Activated naive CD4-positive, alpha-beta T cell treated with anti-CD3 and anti-CD28 coated beads, Interleukin-2, amount 50 U/mL, for 72 hours (primary cell): ENCODE measurements around the gene CST6. TPM values are rescaled to one million over a fixed set of nuclear protein-coding genes. Genes with fewer than 3 reads are reported as not detected.

ENCODE experiments used
- ATAC-seq, 2 donors: fragments of 150-1000 bp; cut with Tn5 transposase; 2 replicates each; pipeline ENCODE4 v1.10.0; 2021; ENCODE audit warnings: mild to moderate bottlenecking in 2 of 2, moderate library complexity in 2 of 2
- DNase-seq, 2 donors: peaks; one replicate each; pipeline ENCODE4 v3.0.0; 2021 to 2022; ENCODE audit warnings: low spot score in 2 of 2
- H3K27ac Mint-ChIP-seq, 2 donors: one replicate each; pipeline ENCODE4 v1.8.0; 2022; ENCODE audit warnings: mild to moderate bottlenecking in 2 of 2, mixed read lengths in 2 of 2
- H3K36me3 Mint-ChIP-seq, 2 donors: one replicate each; pipeline ENCODE4 v1.8.0; 2022; ENCODE audit warnings: mixed read lengths in 2 of 2
- H3K9me3 Mint-ChIP-seq, 2 donors: one replicate each; pipeline ENCODE4 v1.8.0; 2022; ENCODE audit warnings: mixed read lengths in 2 of 2
- total RNA-seq, 2 donors: library from RNA; stranded (reverse); gene quantifications; one replicate each; pipeline ENCODE4 v1.2.3, GENCODE V29; 2022

Gene CST6
- total RNA-seq, 2 donors from 2014 or later: 0.43 TPM; not detected in 1

- DNase-seq: no peak
- H3K27ac Mint-ChIP-seq: peak overlapping the region; percentile 92 to 97
- H3K9me3 Mint-ChIP-seq: no peaks in the 10 kb centered on the region
- peaks cover 20 to 30% of the 10 kb centered on the region in 2 donors for H3K36me3 Mint-ChIP-seq
- ATAC-seq: no peak
Measured at GRCh38 chr11:66050581-66051231, 38.9 kb downstream of the CST6 start.

GRCh38 chr11:66051371-66051765, 39.6 kb downstream of the CST6 start:
- Mint-ChIP-seq H3K27ac (peak overlapping the region; percentile 92 to 97), H3K9me3 (no peaks in the 10 kb centered on the region), H3K36me3 (peaks cover 20 to 34% of the 10 kb centered on the region in 2 donors)
- ATAC-seq (no peak), DNase-seq (no peak)

DNA sequence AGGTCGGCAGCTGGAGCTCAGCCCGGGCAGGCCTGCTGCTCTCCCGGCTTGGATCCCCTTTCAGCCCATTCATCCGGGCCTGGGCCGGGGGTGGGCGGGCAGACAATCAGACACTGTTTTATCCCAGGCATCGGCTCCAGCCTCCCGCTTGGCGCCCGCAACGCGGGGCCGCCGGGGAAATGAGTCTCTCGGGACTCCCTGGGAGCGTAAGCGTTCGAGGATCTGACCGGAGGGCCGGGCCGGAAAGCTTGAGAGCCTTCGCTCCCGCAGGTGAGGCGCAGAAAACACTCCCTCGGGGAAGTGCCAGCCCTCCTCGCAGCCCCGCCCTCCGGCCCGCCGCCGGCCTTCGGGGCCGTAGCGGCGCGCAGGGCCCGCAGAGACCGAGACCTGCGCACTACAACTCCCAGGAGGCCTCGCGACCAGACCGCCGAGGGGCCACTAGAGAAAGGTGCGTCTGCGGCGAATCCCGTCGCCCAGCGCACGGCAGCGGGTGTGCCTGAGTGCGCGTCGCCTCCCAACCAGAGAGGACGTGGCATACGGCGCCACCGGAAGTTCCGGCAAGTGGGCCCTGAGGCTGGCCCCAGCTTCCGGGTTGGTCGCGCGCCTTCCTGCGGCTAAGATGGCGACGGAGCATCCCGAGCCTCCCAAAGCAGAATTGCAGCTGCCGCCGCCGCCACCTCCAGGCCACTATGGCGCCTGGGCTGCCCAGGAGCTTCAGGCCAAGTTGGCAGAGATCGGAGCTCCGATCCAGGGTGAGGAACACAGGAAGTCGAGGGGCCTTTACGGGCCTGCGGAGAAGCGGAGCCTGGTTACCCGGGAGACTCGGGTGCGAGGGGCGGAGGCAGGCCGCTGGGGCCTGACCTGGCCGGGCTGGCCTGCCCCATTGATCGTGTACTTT, 40.2 kb downstream of the CST6 start, which contains the start of gene SF3B2:
TSS of gene SF3B2 (plus strand) at position 599 of the 898 bp plus-strand sequence. CDS start at position 620, 21 bp downstream.
- ATAC-seq (peak; percentile 99), DNase-seq (peak; percentile 94 to 99)
- Mint-ChIP-seq H3K9me3 (no peaks in the 10 kb centered on the region), H3K36me3 (peaks cover 21 to 39% of the 10 kb centered on the region in 2 donors), H3K27ac (peak within 1 kb of the TSS; percentile 92 to 100)

GRCh38 chr11:66052664-66052982, 40.8 kb downstream of the CST6 start:
- ATAC-seq: no peak
- H3K27ac Mint-ChIP-seq: peak overlapping the region; percentile 92 to 100

DNA sequence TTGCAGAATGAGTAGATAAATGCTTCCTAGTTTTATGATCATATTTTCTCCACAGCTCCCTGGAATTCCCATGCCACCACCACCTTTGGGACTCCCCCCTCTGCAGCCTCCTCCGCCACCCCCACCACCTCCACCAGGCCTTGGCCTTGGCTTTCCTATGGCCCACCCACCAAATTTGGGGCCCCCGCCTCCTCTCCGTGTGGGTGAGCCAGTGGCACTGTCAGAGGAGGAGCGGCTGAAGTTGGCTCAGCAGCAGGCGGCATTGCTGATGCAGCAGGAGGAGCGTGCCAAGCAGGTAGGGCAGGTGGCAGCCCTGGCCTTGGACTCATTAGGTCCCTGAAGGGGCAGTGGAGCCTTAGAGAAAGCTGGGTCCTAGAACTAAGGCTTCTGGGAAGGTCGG, 43.2 kb downstream of the CST6 start:
- ATAC-seq: no peak
- DNase-seq: no peak
- Mint-ChIP-seq H3K27ac (peak overlapping the region; percentile 4 to 42), H3K9me3 (no peaks in the 10 kb centered on the region), H3K36me3 (peaks cover 39 to 63% of the 10 kb centered on the region in 2 donors)

More at GRCh38 chr11:66052664-66052982, 40.8 kb downstream of the CST6 start:
- peaks cover 26 to 44% of the 10 kb centered on the region in 2 donors for H3K36me3 Mint-ChIP-seq
- no peaks in the 10 kb centered on the region for H3K9me3 Mint-ChIP-seq
- DNase-seq: no peak

- Mint-ChIP-seq H3K27ac (peak overlapping the region in 1 of 2 donors; percentile 44), H3K36me3 (peaks cover 52 to 78% of the 10 kb centered on the region in 2 donors), H3K9me3 (no peaks in the 10 kb centered on the region)
- DNase-seq: no peak
- ATAC-seq: no peak
Measured at GRCh38 chr11:66056501-66056900, 44.7 kb downstream of the CST6 start.

GRCh38 chr11:66059966-66060680, 48.3 kb downstream of the CST6 start:
- H3K9me3 Mint-ChIP-seq: no peaks in the 10 kb centered on the region
- H3K27ac Mint-ChIP-seq: peak overlapping the region; percentile 4 to 72
- peak in 1 of 2 donors; percentile 3 for DNase-seq
- no peak for ATAC-seq
- peaks cover 52 to 85% of the 10 kb centered on the region in 2 donors for H3K36me3 Mint-ChIP-seq

DNA sequence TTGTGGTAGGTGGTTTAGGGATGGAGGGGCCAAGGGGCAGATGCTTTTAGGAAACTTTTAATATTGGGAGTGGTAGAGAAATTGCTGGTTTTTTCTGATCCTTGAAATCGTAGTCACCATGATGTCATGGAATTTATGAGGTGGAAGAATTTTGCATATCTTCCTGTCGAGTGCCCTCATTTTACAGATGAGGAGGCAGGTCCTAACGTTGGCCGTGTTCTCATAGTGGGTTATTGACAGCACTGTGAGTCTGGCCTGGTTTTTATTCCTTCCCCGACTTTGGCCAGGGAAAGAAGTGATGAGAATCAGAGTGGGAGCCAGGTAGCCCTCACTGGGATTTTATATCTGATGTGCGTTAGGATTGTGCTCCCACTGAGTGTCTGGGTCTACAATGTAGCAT, 49.5 kb downstream of the CST6 start:
- H3K9me3 Mint-ChIP-seq: no peaks in the 10 kb centered on the region
- DNase-seq (no peak), ATAC-seq (no peak)
- peaks cover 54 to 82% of the 10 kb centered on the region in 2 donors for H3K36me3 Mint-ChIP-seq
- H3K27ac Mint-ChIP-seq: peak overlapping the region; percentile 65 to 72

DNA sequence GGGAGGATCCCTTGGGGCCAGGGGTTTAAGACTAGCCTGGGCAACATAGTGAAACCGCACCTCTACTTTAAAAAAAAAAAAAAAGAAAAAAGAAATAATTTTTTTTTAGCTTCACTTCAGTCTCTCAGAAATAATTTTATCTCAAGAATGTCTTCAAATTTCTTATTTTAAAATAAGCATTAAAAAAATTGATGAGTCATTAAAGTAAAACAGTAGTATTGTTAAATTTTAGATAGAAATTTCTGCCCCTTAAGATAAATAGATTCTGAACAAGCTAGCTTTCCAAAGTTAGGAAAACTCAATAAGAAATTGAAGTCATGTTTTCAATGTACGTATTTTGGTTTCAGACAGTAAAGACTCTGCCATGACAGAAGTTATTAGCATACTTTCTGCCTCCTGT, 50.6 kb downstream of the CST6 start:
- DNase-seq (no peak), ATAC-seq (no peak)
- H3K9me3 Mint-ChIP-seq: no peaks in the 10 kb centered on the region
- H3K27ac Mint-ChIP-seq: peak overlapping the region; percentile 69 to 89
- peaks cover 59 to 79% of the 10 kb centered on the region in 2 donors for H3K36me3 Mint-ChIP-seq

Other genes with a start within 250 kb of the CST6 start
- 10 to 100 TPM; 10.6 to 25.9 TPM for gene AP5B1, start 231.0 kb upstream of the CST6 start, total RNA-seq
- gene OVOL1, start 224.9 kb upstream of the CST6 start, total RNA-seq: 1 to 10 TPM in 1 of 2 donors, not detected in 1; 1.6 TPM
- gene SNX32, start 178.0 kb upstream of the CST6 start, total RNA-seq: 1 to 10 TPM; 3.8 to 5.0 TPM
- gene CFL1, start 153.8 kb upstream of the CST6 start, total RNA-seq: 1,000 to 10,000 TPM in 1 of 2 donors, 100 to 1,000 TPM in 1; 855 to 1,265 TPM
- 10 to 100 TPM; 63.9 to 64.0 TPM for gene MUS81, start 151.6 kb upstream of the CST6 start, total RNA-seq
- gene EFEMP2, start 139.2 kb upstream of the CST6 start, total RNA-seq: 10 to 100 TPM; 15.2 to 41.8 TPM
- gene CTSW, start 132.2 kb upstream of the CST6 start, total RNA-seq: 10 to 100 TPM in 1 of 2 donors, 1 to 10 TPM in 1; 2.2 to 16.8 TPM
- gene FIBP, start 123.5 kb upstream of the CST6 start, total RNA-seq: 100 to 1,000 TPM in 1 of 2 donors, 10 to 100 TPM in 1; 69.4 to 101 TPM
- 10 to 100 TPM; 29.4 to 37.2 TPM for gene CCDC85B, start 121.3 kb upstream of the CST6 start, total RNA-seq
- gene FOSL1, start 111.6 kb upstream of the CST6 start, total RNA-seq: 1 to 10 TPM; 7.4 to 9.5 TPM
- 10 to 100 TPM; 17.6 to 28.6 TPM for gene C11orf68, start 92.9 kb upstream of the CST6 start, total RNA-seq
- 100 to 1,000 TPM; 110 to 167 TPM for gene DRAP1, start 92.6 kb upstream of the CST6 start, total RNA-seq
- gene TSGA10IP, start 66.5 kb upstream of the CST6 start, total RNA-seq: not detected
- gene SART1, start 50.3 kb upstream of the CST6 start, total RNA-seq: 10 to 100 TPM; 53.1 to 60.2 TPM
- 10 to 100 TPM; 47.5 to 86.8 TPM for gene EIF1AD, start 9.9 kb upstream of the CST6 start, total RNA-seq
- 100 to 1,000 TPM; 242 to 310 TPM for gene BANF1, start 9.5 kb upstream of the CST6 start, total RNA-seq
- gene CATSPER1, start 14.5 kb downstream of the CST6 start, total RNA-seq: under 1 TPM in 1 of 2 donors, not detected in 1; 0.80 TPM
- gene GAL3ST3, start 37.2 kb downstream of the CST6 start, total RNA-seq: 1 to 10 TPM in 1 of 2 donors, under 1 TPM in 1; 0.14 to 1.1 TPM
- gene SF3B2, start 40.4 kb downstream of the CST6 start, total RNA-seq: 100 to 1,000 TPM; 236 to 246 TPM
- gene PACS1, start 58.3 kb downstream of the CST6 start, total RNA-seq: 100 to 1,000 TPM; 124 TPM
- gene KLC2, start 245.7 kb downstream of the CST6 start, total RNA-seq: 10 to 100 TPM; 26.0 to 69.7 TPM